ENCODE measurements around the gene CLCN7.

- TF ChIP-seq POLR2AphosphoS5 (IDR thresholded peaks at IDR 0.05) (no peak), CTCF (IDR thresholded peaks at IDR 0.05; ENCODE audit: poor library complexity, severe bottlenecking) (no peak), REST (IDR thresholded peaks at IDR 0.05; ENCODE audit: borderline replicate concordance) (no peak), EP300 (conservative IDR thresholded peaks at IDR 0.05; ENCODE audit: poor library complexity, severe bottlenecking) (no peak), EZH2 (IDR thresholded peaks at IDR 0.05; ENCODE audit: borderline replicate concordance, insufficient read depth, low read length, poor library complexity, severe bottlenecking) (no peak)
Measured at GRCh38 chr16:1420111-1420539, 54.7 kb downstream of the CLCN7 start.
